ENCODE data around the gene HOXA10.
A peak's percentile ranks its signal among the peaks of the same experiment; 100 is the strongest.

The HOXA10 gene

DNA sequence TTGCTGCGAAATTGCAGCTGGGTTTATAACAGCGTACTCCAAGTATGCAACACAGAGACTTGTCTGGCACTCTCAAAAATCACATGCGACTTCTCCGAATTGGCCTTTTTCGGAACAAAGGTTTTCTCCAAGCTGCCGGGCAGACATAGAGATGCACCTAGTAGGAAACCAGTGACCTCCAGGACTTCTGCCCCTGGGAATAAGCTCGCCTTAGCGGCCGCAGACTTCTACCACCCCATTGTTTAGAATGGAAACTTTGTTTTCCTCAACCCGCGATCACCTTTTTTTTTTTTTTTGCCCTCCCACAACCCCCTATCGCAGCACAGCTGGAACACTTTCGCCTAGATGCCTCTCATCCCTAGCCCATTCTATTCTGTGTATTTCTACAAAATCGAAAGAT lies 4.9 kb upstream of the HOXA10 start:
- DNase-seq: no peak

DNA sequence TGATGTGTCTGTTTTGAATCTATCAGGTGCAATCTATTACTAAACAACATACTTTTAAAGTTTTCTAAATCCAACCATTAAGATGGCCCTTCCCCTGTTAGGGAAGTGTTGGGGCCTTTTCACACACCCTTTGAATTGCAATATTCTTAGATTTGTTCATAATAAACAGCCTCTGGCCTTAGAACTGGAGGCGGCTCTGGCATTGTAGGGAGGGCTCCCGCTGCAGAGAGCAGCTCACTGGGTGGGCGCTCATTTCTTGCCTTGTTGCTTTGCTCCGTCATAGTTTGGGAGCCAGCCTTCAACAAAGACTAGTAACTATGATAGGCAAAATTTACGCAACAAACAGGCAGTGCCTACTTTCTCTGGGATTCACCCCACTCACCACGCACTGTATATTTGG lies 4.2 kb upstream of the HOXA10 start:
- DNase-seq: no peak

DNA sequence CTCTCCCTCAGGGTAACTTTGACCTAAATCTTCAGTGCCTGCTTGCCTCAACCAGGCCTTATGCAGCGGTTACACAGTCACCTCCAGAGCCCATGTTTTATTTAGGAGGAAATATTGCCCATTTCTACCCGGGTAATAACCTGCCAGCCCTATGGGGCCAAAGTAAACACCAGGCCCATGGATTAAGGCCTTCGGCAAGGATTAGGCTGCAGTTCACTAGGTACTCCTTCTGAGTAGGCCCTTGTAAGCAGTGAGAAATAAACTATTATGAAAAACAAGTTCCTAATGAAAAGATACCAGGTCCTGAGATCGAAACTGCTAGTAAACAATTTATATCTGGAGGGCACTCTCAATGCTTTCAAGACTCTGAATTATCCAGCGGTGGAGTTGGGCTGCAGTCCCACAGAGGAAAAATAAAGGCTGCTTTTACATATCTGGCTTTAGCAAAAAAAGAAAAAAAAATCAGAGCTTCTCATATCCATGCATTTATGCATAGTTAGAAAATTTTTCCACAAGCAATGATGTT lies 3.7 kb upstream of the HOXA10 start:
- no peak for DNase-seq

DNA sequence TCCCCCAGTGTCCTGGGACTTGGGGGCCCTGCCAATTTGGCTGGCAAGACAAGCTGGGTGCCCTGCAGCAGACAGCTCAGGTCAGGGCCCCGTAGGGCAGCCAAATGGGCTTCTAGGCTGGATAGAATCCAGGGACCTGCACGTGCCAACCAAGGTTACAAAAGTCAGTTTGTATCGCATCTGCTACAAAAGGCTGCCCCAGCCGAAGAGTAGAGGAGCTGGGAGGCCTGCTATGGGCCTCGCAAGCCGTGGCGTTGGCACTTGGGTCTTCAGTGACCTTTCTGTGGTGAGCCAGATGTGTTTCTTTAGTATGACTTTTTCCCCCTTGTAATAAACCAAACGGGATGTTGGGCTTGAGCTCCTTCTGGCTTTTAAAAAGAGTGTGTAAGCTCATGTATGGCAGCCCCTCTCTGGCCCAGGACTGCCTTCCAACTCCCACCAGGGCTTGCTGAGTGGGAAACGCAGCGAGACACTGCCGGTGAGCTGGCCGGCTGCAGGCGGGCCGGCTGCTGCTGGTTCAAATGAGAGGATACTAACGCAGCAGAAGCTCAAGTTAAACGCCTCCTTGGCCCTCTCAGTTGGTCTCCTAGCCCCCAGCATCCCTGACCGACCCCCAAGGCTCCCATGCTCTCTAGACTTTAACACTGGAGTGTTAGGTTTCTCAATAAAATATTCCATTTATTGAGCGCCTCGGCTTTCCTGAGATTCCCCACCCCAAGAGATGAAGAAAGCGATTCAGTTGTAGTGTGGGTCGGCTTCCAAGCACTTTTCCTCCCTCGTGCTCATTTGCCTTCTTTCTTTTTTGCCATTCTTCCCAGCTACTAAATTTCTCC lies 3.1 kb upstream of the HOXA10 start:
- no peak for DNase-seq

DNA sequence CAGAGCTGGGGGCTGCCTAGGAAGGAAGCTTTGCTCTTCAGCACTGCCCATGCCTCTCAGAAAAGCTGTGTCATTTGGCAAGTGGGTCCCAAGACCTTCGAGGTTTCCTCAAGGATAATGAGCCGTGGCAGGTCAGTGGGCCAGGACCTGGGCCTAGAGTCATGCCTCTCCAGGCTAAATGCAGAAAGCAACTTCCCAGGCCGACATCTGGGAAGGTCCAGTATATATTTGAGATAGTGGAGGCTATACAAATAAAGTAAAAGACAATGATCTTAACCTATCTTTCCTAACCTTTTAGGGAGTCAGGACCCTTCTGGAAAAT lies 2.4 kb upstream of the HOXA10 start:
- no peak for DNase-seq

DNA sequence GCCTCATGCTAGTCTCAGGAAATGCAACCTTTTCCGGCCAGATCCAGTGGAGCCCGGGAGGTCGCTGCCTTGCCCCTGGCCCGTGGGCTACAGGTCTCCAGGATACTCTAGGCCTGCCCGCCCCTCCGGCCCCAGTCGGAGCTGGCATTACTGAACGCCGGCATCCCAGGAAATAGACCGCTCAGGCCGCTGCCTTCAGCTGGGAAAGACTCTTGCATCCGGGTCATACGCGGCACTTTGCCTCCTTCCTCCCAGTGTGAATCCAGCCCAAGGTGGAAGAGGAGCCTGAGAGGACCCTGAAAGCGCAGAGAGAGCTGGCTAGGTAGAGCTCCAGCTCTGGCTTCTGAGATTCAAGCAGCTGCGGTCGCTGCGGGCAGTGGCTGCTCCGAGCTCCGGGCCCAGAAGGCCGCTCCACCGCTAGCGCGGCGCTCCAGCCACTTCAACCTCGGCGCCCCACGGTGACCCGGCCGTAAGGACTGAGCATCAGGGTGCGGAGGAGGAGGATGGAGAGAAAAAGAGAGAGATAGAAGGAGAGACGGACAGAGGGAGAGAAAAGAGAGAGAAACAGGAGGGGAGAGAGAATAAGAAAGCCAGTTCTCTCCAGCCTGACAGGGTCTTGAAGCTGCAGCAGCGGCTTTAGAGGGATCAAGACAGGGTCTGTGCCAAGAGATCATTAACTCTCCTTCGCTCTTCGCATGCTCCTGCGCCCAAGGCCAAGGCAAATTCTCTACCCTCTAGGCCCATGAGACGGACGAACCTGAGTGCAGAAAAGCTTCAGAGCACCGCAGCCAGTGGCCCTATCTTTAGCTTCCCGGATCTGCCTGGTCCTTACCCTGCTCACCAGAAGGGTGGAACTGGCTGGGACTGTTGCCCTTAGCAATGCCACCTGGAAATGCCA lies 1.8 kb upstream of the HOXA10 start:
- no peak for DNase-seq

DNA sequence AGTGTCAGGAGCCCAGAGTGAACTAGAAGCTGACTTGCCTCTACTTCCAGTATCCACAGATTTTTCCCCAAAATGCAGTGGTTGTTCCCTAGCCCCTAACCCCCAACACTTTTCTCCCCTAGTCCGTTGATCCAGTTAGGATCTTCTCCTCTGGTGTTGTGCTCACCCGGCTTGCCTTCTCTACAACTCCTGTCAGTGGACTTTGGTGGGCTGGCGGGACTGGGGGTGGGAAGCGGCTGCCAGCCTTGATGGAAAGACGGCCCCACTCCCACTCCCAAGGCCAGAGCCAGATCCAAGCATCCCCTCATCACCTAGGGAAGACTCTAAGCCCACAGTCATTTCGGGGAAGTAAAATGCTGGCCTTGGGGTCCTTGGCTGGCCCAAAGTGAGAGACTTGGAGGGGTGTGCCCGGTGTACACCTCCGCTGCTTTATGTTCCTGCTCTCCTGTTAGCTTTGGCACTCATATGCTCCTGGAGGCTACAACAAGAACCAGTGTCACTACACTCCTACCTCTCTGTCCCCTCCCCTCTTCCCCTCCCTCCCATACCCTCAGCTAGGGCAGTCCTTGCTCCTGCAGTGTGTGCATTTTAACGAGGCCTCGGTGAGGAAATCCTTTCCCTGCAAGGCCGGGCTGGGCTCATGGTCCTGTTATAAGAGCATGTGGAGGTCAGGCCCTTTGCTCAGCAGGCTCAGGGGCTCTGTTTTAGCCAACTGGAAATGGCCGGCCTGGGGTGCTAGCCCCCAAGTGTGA lies 930 bp upstream of the HOXA10 start:
- no peak for DNase-seq

DNA sequence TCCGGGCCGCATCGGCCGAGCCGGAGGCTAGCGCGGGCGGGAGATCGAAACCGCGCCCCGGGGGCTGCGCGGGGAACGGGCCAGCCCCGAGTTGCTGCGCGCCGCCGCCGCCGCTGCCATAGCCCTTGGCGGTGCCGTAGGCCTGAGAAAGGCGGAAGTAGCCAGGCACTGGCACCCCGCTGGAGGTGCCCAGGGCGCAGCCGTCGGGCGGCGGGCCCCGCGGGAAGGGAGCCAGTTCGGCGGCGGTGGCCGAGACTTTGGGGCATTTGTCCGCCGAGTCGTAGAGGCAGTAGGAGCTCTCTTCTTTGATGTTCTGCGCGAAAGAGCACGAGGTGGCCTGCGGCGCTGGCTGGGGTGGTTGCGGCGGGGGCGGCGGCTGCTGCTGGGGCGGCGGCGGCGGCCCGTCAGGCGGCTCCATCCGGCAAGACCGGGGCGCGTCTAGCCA lies 587 bp downstream of the HOXA10 start:
- no peak for DNase-seq

DNA sequence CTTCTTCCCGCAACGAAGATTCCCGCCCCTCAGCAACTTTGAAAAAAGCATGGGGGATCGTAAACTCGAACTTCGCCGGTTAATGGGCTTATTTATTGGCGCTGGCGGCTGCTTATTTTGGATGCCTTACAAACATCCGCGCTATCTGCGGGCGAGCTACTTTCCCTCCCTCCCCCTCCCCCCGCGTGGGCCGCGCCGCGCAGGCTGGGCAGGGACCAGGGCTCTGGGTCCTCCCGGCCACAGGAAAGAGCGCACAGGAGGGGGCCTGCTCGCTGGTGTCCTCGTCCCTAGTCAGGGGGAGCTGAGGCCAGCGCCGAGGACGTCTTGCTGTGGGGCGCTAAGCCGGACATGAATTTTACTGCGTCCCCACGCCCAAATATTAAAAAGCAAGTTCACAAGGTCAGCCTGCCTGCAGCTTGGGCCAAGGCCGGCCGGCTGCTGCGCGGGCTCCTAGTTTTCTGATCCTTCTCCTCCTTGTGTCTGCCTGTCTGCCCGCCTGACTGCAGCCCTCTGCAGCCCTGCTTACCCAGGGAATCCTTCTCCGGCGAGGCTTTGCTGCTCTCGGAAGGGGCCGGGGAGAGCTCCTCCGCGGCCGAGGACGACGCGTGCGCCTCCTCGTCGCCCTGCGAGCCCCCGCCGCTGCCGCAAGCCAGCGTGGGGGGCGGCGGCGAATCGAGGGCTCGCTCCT lies 1.2 kb downstream of the HOXA10 start:
- peak; percentile 55 for DNase-seq

DNA sequence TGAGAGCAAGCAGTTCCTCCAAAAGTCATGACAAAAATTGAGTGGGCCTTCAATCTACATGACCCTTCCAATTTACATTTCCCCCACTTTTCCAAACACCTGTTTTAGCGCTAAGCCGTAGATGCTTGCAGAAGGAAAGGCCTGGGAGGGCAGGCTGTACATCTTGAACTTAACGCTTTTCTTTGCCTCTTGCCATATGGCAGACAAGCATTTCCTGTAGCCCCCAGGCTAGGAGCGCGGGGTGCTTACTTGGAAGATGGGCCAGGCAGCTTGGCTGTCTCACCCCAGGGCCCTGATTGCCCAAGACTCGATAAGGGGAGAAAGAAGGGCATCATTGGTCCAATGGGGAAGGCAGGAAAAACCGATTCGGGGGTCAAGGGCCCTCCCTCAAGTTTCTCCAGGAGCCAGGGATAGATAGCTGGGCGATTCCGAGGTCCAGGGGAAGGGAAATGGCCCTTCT lies 1.8 kb downstream of the HOXA10 start:
- DNase-seq: no peak

DNA sequence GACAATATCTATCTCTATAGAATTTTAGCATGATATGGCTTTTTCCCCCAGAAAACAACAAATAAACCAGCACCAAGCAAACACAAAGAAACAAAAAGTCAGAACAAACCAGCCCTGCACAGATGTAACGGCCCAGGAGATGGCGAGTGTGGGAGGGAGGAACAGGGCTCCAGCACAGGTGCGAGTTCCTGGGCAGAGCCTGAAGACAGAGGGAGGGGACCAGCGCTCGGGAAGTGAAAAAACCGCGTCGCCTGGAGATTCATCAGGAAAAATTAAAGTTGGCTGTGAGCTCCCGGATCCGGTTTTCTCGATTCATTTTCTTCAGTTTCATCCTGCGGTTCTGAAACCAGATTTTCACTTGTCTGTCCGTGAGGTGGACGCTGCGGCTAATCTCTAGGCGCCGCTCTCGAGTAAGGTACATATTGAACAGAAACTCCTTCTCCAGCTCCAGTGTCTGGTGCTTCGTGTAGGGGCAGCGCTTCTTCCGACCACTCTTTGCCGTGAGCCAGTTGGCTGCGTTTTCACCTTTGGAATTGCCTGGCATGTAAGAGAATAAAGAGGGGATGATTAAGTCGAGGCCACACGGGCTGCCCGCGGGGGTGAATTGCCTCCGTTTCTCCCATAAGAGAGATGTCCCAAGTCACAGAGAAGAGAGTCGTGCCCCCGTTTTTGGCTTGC lies 2.3 kb downstream of the HOXA10 start:
- DNase-seq: no peak

DNA sequence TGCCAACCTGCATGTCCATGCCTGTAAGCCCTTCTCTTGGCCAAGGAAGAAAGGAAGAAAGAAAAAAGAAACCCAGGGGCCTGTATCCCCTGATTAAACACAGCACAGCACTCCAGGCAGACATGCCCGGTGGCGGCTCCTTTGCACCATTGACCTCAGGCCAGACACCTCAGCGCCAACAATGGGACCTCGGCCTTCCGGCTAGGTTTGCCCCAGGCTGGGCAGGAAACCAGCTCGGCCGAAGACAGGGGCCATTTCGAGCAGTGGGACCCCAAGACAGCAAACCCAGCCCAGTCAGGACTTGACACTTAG lies 2.8 kb downstream of the HOXA10 start:
- no peak for DNase-seq

DNA sequence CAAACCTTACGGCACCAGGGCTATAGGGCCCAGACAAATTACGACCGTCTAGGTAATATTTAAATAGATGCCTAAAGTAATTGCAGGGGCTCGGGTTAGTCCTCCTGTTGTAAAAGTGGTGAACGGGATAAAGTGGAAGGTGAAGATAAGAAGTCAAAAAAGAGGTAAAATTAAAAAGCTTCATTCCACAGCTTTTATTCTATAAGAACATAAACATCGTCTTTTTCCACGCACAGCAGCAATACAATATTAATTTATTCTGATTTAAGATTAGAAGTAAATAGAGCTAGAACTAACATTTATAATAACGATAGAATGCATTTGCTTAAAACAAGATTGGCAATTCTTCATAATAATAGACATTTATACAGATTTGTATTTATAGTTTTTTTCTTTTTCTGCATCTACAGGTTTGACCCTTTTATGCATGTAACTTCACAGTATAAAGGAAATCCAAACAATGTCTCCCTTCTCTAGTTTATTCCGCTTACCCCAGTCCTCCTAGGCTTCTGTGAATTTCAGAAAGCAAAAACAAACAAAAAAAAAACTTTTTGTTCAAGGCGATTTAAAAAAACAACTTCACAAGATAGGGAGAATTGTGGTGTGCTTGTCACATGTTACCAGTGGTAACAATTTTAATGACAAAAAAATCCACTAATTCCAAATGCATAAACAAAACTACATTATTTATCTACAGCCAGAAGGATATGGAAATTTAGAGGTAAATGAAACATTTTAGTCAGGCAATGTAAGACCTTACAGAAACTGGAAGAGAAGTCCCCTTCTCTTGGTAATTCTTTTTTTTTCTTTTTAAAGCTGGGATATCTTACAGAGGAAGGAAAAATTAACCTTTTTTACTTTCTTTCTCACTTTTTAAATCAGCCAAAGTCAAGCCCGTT lies 3.4 kb downstream of the HOXA10 start:
- no peak for DNase-seq

DNA sequence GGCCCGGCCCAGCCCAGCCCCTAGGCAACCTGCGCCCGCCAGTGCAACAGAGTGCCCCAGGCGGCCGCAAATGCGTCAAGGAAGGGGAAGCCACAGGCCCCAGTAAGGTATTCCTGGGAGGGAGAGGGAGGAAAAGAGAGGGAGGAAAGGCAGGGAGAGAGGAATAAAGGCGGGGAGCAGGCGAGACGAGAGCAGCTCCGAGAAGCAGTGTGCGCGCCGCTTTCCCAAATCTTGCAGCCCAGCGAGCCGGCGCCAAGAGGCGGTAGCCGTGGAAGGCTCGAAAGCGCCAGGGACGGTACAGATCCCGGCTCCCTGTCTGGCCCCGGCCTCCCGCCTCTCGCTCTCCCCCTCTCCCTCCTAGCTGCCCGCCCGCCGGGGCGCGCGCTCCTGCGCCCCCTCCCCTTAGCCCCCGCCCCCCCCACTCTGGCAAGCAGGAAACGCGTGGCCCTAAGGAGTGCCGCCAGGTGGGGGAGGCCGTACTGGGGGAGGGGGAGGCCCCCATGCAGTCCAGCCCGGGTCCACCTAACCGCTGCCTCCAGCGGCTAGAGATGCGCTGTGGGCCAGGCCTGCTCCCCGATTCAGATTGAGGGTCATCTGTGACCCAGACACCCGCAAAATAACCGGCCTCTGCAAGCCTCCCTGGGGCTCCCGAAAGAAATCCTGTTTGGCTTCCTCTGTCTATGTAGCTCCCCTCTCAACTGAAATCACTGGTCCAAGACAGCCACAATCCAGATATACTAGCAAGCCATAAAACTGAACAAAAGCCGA lies 4.3 kb downstream of the HOXA10 start:
- DNase-seq: peak; percentile 78

DNA sequence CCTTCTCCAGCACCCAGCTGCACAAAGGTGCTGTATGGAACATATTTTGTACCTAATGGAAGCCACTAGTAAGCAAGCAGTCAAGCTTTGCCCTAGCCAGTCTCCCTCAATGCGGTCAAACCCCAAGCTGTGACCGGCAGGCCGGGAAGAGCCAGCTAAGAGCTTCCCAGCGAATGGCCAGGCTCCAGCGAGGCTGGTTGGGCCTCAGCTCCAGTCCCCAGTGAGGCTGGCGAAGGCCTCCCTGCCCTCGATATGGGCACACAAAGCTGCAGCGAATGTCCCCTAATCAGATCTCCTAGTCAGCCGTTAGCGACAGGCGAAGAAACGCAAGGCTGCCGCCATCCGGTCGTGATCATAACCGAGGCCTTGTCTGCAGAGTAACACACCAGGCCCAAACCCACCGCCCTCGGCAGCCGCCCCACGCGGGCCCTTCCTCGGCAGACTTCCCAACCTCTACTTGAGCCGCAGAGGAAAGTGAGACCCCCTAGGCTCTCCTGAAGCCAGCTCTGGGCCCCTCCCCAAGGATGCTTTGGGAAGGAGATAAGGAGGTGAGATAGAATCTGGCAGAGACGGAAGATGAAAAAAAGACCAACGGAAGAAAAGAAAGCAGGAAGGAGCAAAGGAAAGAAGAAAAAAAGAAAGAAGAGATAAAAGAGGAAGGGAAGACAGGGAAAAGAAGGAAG lies 5.7 kb downstream of the HOXA10 start:
- peak; percentile 11 for DNase-seq

DNA sequence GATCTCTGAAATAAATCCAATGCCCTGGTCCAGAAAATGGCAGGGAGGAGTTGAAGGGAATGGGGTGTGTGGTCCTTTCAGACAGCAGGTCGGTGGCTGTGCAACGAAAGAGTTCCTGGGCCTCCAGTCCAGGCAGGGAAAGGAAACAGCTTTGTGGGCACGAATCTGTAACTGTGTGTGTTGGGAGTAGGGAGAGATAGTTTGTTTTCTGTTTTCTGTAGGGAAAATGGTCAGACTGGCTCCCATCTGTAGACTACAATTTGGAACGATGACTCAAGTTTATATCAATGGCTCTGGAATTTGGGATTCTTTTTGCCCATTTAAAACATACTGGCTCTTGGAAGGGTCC lies 6.2 kb downstream of the HOXA10 start:
- no peak for DNase-seq

DNA sequence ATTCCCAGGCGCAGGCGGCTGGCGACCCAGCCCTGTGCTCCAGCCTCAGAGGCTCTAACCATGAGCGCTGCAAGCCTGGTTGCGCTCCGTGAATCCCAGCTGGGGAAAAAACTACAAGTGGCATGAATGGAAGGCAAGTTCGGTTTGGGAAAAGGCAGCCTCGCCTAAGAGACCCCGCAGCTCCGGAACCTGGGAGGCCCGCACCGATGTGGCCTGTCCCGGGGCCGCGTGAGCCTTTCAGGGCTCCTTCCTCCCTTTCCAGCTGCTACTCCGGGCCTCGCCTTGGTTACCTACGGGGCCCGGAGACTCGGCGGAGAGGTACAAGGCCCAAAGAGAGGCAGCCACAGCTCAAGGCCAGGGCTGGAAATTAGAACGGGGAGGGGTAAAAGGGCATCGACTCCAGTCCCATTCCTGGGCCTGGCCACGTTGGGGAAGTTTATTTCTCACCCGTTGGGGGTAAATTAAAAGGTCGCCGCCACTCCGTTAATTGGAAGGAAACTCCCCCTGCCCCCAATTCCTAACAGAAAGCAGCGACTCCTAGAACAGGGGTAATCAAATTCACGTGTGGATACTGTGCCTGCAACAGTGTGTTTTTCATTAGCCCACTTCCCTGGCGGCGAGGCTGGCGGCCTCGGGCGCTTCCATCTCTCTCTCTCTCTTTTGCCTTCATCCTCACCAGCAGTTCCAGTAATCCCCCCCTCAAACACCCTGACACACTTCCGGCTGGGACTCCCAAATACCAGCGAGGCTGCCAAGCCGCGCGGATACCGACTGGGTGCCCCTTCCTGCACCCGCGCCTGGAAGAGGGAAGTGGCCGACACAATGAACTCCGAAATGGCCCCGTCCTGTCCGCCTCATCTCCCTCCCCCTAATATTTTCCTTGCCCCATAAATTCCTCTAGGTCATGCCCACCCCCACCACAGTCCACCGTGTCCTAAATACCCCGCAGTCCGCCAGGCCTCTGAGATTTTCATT lies 7.3 kb downstream of the HOXA10 start:
- no peak for DNase-seq

DNA sequence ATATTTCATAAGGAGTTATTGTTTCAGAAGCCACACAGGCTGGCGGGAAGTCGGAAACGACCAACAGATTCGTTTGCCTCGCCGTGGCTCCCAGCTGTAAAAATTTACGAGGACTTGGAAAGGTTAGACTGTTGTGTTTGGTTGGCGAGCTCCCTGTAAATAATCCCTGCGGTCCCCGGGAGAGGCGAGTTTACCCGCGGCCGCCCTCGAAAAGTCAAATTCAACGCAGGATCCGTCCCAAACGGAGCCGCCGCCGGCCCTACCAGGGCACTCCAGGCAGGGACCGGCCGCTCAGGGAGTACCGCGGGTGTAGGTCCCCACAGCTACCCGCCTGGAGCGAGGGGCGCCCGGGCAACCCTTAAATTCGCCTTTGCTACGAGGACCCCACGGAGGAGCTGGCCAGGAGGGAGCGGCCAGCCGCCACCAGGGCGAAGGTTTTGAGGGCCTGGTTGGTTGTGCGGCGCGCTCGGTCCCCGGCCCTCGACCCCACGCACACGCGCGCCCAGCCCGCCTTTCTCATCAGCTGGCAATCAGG lies 8.1 kb downstream of the HOXA10 start:
- DNase-seq: peak; percentile 55
